K562 (cell line): Measurements from ENCODE around the gene ALKBH7. TPM values are rescaled to one million over a fixed set of nuclear protein-coding genes. Genes with fewer than 3 reads are reported as not detected.

Experiments
- ATAC-seq: fragments of 200-7000 bp; cut with Tn5 transposase; 3 replicates; pipeline ENCODE4 v1.9.1; 2020; ENCODE audit warnings: moderate library complexity
- BruUV-seq: library from RNA; stranded (reverse); fragments of 400-500 nt; replicated peaks from 2 replicates; lab custom pipeline; 2021; lab: Mats Ljungman, UMichigan
- CTCF ChIA-PET: fragments of 300-600 bp; formaldehyde crosslinking; extraction: SDS; loops from one replicate; lab custom pipeline; 2021; ENCODE audit warnings: low intra/inter-chr PET ratio; lab: Yijun Ruan, JAX
- POLR2A ChIA-PET: fragments of 300-600, 350-650 bp; sonication (Branson Sonifier 250); formaldehyde crosslinking; extraction: SDS; loops from one replicate; lab custom pipeline; 2021; ENCODE audit warnings: antibody characterized with exemption, inconsistent platforms; lab: Yijun Ruan, JAX
- DNase-seq, 4 experiments: peaks; one replicate each; pipeline versions ENCODE4 v3.0.0 to v3.0.0-alpha.2; 2011 to 2018; ENCODE audit warnings: low spot score in 3 of 4, mixed read lengths in 3 of 4; ENCODE audit errors: extremely low read depth in 1 of 4
- FAIRE-seq: peaks from 2 replicates; lab custom pipeline; 2011; peaks lifted over from hg19 to GRCh38; lab: Jason Lieb, UNC
- H2AFZ ChIP-seq: 2 replicates; pipeline ENCODE4 v1.6.0; 2011; ENCODE audit warnings: low read depth, low read length, control low read depth, inconsistent platforms
- H3K27ac ChIP-seq: fragments of 200-600 bp; 3 replicates; pipeline ENCODE4 v1.8.0; 2011; ENCODE audit warnings: low read depth, mild to moderate bottlenecking, control low read depth, inconsistent platforms, low read length, moderate library complexity, mixed read lengths; ENCODE audit errors: extremely low read depth
- H3K27me3 ChIP-seq, 2 experiments: fragments of 300-600 bp in 1 of 2; 2 replicates in 1 of 2; 3 replicates in 1 of 2; pipeline versions ENCODE4 v1.6.0 to v1.8.0; 2011; ENCODE audit warnings: inconsistent platforms in 2 of 2, low read length in 2 of 2, mild to moderate bottlenecking in 1 of 2, mixed read lengths in 1 of 2, moderate library complexity in 1 of 2; ENCODE audit not compliant: control insufficient read depth in 2 of 2, insufficient read depth in 2 of 2
- H3K36me3 ChIP-seq: fragments of 300-600 bp; 3 replicates; pipeline ENCODE4 v1.8.0; 2011; ENCODE audit warnings: mild to moderate bottlenecking, low read length, inconsistent platforms; ENCODE audit not compliant: control insufficient read depth, insufficient read depth
- H3K4me1 ChIP-seq, 2 experiments: fragments of 200-600 bp in 1 of 2; replicated peaks in 1 of 2; 2 replicates in 1 of 2; 3 replicates in 1 of 2; pipeline versions ENCODE4 v1.5.1 to v1.8.0; 2011; ENCODE audit warnings: inconsistent platforms in 2 of 2, low read length in 2 of 2, mild to moderate bottlenecking in 1 of 2, mixed read lengths in 1 of 2, moderate library complexity in 1 of 2; ENCODE audit not compliant: control insufficient read depth in 2 of 2, insufficient read depth in 2 of 2
- H3K4me2 ChIP-seq: 2 replicates; pipeline ENCODE4 v1.6.1; 2011; ENCODE audit warnings: low read length, control low read depth, inconsistent platforms, mixed read lengths; ENCODE audit not compliant: insufficient read depth
- H3K4me3 ChIP-seq: fragments of 200-600 bp; sonication (generic), shearing (Covaris generic); 2 replicates; pipeline ENCODE4 v1.5.1; 2016; ENCODE audit warnings: control low read depth, inconsistent platforms
- H3K79me2 ChIP-seq: fragments of 200-600 bp; 3 replicates; pipeline ENCODE4 v1.8.0; 2011; ENCODE audit warnings: low read length, inconsistent platforms; ENCODE audit not compliant: control insufficient read depth, insufficient read depth
- H3K9ac ChIP-seq, 2 experiments: 2 replicates each; pipeline versions ENCODE4 v1.6.0 to v1.6.1; 2011; ENCODE audit warnings: low read depth in 2 of 2, low read length in 2 of 2, control low read depth in 1 of 2, inconsistent platforms in 1 of 2, mild to moderate bottlenecking in 1 of 2, mixed read lengths in 1 of 2; ENCODE audit not compliant: insufficient read depth in 1 of 2
- H3K9me1 ChIP-seq: one replicate; pipeline ENCODE4 v1.6.0; 2011; ENCODE audit warnings: inconsistent platforms, mild to moderate bottlenecking, low read length, moderate library complexity; ENCODE audit not compliant: control insufficient read depth, insufficient read depth
- H3K9me3 ChIP-seq: replicated peaks from 2 replicates; pipeline ENCODE4 v1.5.1; 2011; ENCODE audit warnings: low read depth, low read length, inconsistent platforms; ENCODE audit not compliant: control insufficient read depth, insufficient read depth
- H4K20me1 ChIP-seq: replicated peaks from 2 replicates; pipeline ENCODE4 v1.6.1; 2011; ENCODE audit warnings: low read length, inconsistent platforms, mixed read lengths; ENCODE audit not compliant: control insufficient read depth, insufficient read depth
- RBFOX2 ChIP-seq: fragments of 200-400 bp; formaldehyde crosslinking; IDR thresholded peaks from 2 replicates; pipeline ENCODE4 v1.6.1; 2017; ENCODE audit warnings: low read depth, mild to moderate bottlenecking, low read length, moderate library complexity
- WGBS: fragments of 100-300 bp; shearing (Covaris generic); methylation state at CpG from one replicate; pipeline ENCODE4 v1.1.6; 2016; ENCODE audit warnings: low coverage, mixed read lengths; ENCODE audit not compliant: insufficient coverage; ENCODE audit errors: missing lambda C conversion rate; 5-methylcytosine and 5-hydroxymethylcytosine counted together
- in situ Hi-C: fragments of 300-500 bp; cut with MboI; formaldehyde crosslinking; loops from 4 replicates; pipeline ENCODE4 v1.15.0; 2018; ENCODE audit warnings: inconsistent platforms, mixed read lengths
- intact Hi-C: fragments of 100-400 bp; cut with micrococcal nuclease; formaldehyde crosslinking; loops from 2 replicates; pipeline ENCODE4 v1.14.2; 2022
- polyA plus RNA-seq, 8 experiments: library from polyadenylated mRNA; depleted of rRNA in 4 of 8; stranded (reverse) in 5 of 8; unstranded in 3 of 8; fragments of >200 nt; fragmentation: Nextera tagmentation in 2 of 8; fragmentation: Illumina TruSeq in 1 of 8; extraction: Ambion mirVana in 2 of 8; extraction: Trizol in 1 of 8; gene quantifications; 2 replicates each; pipeline versions ENCODE4 v1.2.1 to v1.2.3, GENCODE V29; 2011 to 2014; ENCODE audit warnings: inconsistent platforms in 1 of 8, missing spikeins in 1 of 8
- total RNA-seq, 7 experiments: library from RNA; depleted of rRNA in 6 of 7; stranded (reverse); fragments of >200 nt in 6 of 7; fragmentation: Illumina TruSeq in 2 of 7; extraction: Trizol in 2 of 7; gene quantifications; 2 replicates each; pipeline versions ENCODE4 v1.2.1 to v1.2.3, GENCODE V29; 2011 to 2021; ENCODE audit warnings: low replicate concordance in 1 of 7
- TF ChIP-seq, protein P1 (sequence below): fragments of 250-450 bp; sonication (Bioruptor Pico); IDR thresholded peaks from 2 replicates; pipeline ENCODE4 v1.5.0; 2020; ENCODE audit warnings: mild to moderate bottlenecking

ALKBH7 gene
- total and polyA plus RNA-seq, 9 of the 15 experiments (the other 6 are each of a cell fraction or from before 2014, with no cell fraction given) = 0.69 to 94.8 (median 17.6) TPM

DNA sequence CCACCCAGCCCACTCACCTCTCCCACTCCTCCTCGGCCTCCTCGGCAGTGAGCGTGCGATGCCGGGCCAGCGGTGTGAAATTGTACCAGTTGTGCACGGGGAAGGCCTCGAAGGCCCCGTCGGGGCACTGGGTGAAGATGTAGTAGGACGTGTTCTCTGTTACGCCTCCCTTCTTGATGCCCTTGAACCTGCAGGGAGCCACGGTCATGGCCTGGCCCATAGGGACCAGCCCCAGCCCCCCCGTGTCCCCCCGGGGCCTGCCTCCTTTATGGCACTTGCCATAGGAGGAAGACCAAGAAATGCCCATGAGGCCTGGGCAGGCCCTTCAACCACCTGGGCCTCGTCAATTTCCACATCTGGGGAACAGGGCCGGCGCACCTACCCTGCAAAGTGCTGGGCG is 14.8 kb downstream of the ALKBH7 start:
- Histone ChIP-seq H3K4me2 (no peak overlapping the region), H3K4me1 (peaks cover 4 to 12% of the 10 kb centered on the region in 2 experiments; a peak in 3 of 5 replicates), H3K79me2 (peaks cover 16% of the 10 kb centered on the region), H3K9me1 (no peaks in the 10 kb centered on the region), H3K36me3 (peaks cover 81% of the 10 kb centered on the region; the same call in 2 of the 3 replicates), H2AFZ (no peak overlapping the region), H3K9me3 (no peaks in the 10 kb centered on the region), H3K9ac (peak overlapping the region in 1 of 2 experiments; percentile 19; a peak in 1 of 4 replicates), H4K20me1 (no peaks in the 10 kb centered on the region), H3K4me3 (no peak overlapping the region), H3K27me3 (no peaks in the 10 kb centered on the region), H3K27ac (no peak overlapping the region)
- DNase-seq (no peak), FAIRE-seq (no peak), ATAC-seq (no peak)
- in situ Hi-C loops = no loop called here
- 96% methylated on average over 18 of the region's 19 CpGs for WGBS
- no TSS peak for BruUV-seq
- ChIA-PET CTCF (no interaction called here), POLR2A (interaction anchor here (0.6 to 0.9 kb wide), 2 partner anchors 10 to 35 kb away, joined by 3 to 5 read pairs; no protein-coding TSS in a partner anchor)
- intact Hi-C loops = no loop called here
- TF ChIP-seq, protein P1, sequence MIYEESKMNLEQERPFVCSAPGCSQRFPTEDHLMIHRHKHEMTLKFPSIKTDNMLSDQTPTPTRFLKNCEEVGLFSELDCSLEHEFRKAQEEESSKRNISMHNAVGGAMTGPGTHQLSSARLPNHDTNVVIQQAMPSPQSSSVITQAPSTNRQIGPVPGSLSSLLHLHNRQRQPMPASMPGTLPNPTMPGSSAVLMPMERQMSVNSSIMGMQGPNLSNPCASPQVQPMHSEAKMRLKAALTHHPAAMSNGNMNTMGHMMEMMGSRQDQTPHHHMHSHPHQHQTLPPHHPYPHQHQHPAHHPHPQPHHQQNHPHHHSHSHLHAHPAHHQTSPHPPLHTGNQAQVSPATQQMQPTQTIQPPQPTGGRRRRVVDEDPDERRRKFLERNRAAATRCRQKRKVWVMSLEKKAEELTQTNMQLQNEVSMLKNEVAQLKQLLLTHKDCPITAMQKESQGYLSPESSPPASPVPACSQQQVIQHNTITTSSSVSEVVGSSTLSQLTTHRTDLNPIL = no peak
- TF ChIP-seq RBFOX2 = peak; percentile 55
